Endothelial cell of umbilical vein (primary cell): ENCODE measurements around the gene TYROBP.

ENCODE experiments used
- EZH2 ChIP-seq: IDR thresholded peaks from 2 replicates; pipeline ENCODE4 v1.6.1; 2012; ENCODE audit warnings: borderline replicate concordance, low read depth, mild to moderate bottlenecking, moderate library complexity, low read length, inconsistent platforms; ENCODE audit not compliant: severe bottlenecking
- POLR2A ChIP-seq: IDR thresholded peaks from 2 replicates; pipeline ENCODE4 v1.6.1; 2012; ENCODE audit warnings: low read depth, mild to moderate bottlenecking, control low read depth, low read length
- POLR2AphosphoS5 ChIP-seq: IDR thresholded peaks from 2 replicates; pipeline ENCODE4 v1.6.1; 2012; ENCODE audit warnings: low read depth, mild to moderate bottlenecking, control low read depth, low read length, moderate library complexity; ENCODE audit not compliant: insufficient read depth
- TF ChIP-seq, protein P1 (sequence below), 2 donors: IDR thresholded peaks; 1 replicate in 1 of 2; 2 replicates in 1 of 2; pipeline ENCODE4 v1.5.1; 2011; ENCODE audit warnings: low read length in 2 of 2, mild to moderate bottlenecking in 2 of 2, moderate library complexity in 2 of 2, control low read depth in 1 of 2, inconsistent platforms in 1 of 2, low read depth in 1 of 2; ENCODE audit not compliant: insufficient read depth in 1 of 2; ENCODE audit errors: extremely low read depth in 1 of 2

DNA sequence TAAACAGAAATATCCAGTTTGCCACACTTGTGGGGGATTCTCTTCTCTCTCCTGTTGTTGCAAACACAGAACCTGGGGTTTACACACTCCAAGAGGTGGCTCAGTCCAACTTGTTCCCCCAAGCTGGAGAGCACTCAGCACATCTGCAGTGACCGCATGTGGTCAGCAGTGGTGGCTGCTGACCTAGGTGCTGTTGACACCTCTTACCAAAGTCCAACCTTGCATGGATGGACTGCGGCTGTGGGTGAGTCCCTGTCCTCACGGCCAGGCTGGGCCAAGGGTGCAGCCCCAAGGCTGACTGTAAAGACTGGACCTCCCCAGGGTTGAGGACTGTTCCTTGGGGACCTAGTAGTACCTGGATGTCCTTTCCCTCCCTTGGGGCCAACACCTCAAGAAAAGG is 34.1 kb upstream of the TYROBP start:
- TF ChIP-seq, protein P1, sequence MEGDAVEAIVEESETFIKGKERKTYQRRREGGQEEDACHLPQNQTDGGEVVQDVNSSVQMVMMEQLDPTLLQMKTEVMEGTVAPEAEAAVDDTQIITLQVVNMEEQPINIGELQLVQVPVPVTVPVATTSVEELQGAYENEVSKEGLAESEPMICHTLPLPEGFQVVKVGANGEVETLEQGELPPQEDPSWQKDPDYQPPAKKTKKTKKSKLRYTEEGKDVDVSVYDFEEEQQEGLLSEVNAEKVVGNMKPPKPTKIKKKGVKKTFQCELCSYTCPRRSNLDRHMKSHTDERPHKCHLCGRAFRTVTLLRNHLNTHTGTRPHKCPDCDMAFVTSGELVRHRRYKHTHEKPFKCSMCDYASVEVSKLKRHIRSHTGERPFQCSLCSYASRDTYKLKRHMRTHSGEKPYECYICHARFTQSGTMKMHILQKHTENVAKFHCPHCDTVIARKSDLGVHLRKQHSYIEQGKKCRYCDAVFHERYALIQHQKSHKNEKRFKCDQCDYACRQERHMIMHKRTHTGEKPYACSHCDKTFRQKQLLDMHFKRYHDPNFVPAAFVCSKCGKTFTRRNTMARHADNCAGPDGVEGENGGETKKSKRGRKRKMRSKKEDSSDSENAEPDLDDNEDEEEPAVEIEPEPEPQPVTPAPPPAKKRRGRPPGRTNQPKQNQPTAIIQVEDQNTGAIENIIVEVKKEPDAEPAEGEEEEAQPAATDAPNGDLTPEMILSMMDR (IDR thresholded peaks at IDR 0.05; ENCODE audit: extremely low read depth in 1 of 2, insufficient read depth in 1 of 2, low read depth in 1 of 2, low read length in 2 of 2) = no peak
- TF ChIP-seq POLR2A (no peak), POLR2AphosphoS5 (no peak), EZH2 (no peak)
